GM12878 (cell line): ENCODE results near the gene ANXA10. TPM values are rescaled to one million over a fixed set of nuclear protein-coding genes. Genes with fewer than 3 reads are reported as not detected.
"Not testable (repeated sequence)": the region's sequence is repeated elsewhere in the genome, so short reads cannot be mapped to it uniquely, and the experiment has no call there.

Experiments
- ATAC-seq: fragments of 200-7000 bp; cut with Tn5 transposase; 3 replicates; pipeline ENCODE4 v1.9.1; 2020; ENCODE audit warnings: mild to moderate bottlenecking, moderate library complexity
- BruUV-seq: library from RNA; stranded (reverse); fragments of 400-500 nt; replicated peaks from 2 replicates; lab custom pipeline; 2021; lab: Mats Ljungman, UMichigan
- CTCF ChIA-PET: fragments of 300-600 bp; sonication (Branson Sonifier 250); formaldehyde crosslinking; extraction: SDS; loops from one replicate; lab custom pipeline; 2021; ENCODE audit warnings: inconsistent platforms; lab: Yijun Ruan, JAX
- POLR2A ChIA-PET: fragments of 350-600 bp; formaldehyde crosslinking; extraction: SDS; loops from one replicate; lab custom pipeline; 2021; ENCODE audit warnings: inconsistent platforms; lab: Charles Lee
- RAD21 ChIA-PET: fragments of 300-600 bp; sonication (Branson Sonifier 250); formaldehyde crosslinking; loops from one replicate; lab custom pipeline; 2023; ENCODE audit warnings: antibody characterized with exemption; ENCODE audit not compliant: unreplicated experiment; lab: Charles Lee
- SMC1A ChIA-PET: fragments of 300-600 bp; sonication (Branson Sonifier 250); formaldehyde crosslinking; loops from one replicate; lab custom pipeline; 2023; ENCODE audit not compliant: unreplicated experiment, uncharacterized antibody; lab: Charles Lee
- DNase-seq: peaks from one replicate; pipeline ENCODE4 v3.0.0-alpha.2; 2011; ENCODE audit warnings: low read depth, low spot score
- FAIRE-seq: peaks from 3 replicates; lab custom pipeline; 2011; peaks lifted over from hg19 to GRCh38; lab: Jason Lieb, UNC
- H2AFZ ChIP-seq: 2 replicates; pipeline ENCODE4 v1.6.0; 2011; ENCODE audit warnings: low read depth, low read length, control low read depth; ENCODE audit not compliant: control insufficient read depth
- H3K27ac ChIP-seq: 2 replicates; pipeline ENCODE4 v1.5.1; 2011; ENCODE audit warnings: control low read depth; ENCODE audit not compliant: control insufficient read depth, insufficient read depth
- H3K27me3 ChIP-seq, 2 experiments: replicated peaks in 1 of 2; 2 replicates each; pipeline versions ENCODE4 v1.6.0 to v1.6.1; 2011; ENCODE audit warnings: low read length in 1 of 2; ENCODE audit not compliant: control insufficient read depth in 2 of 2, insufficient read depth in 2 of 2
- H3K36me3 ChIP-seq, 2 experiments: 2 replicates each; pipeline ENCODE4 v1.5.1; 2011; ENCODE audit warnings: low read length in 1 of 2; ENCODE audit not compliant: control insufficient read depth in 2 of 2, insufficient read depth in 2 of 2
- H3K4me1 ChIP-seq: 2 replicates; pipeline ENCODE4 v1.6.1; 2011; ENCODE audit warnings: mild to moderate bottlenecking, low read length, moderate library complexity, mixed read lengths; ENCODE audit not compliant: control insufficient read depth, insufficient read depth
- H3K4me2 ChIP-seq: 2 replicates; pipeline ENCODE4 v1.6.0; 2011; ENCODE audit warnings: control low read depth; ENCODE audit not compliant: control insufficient read depth, insufficient read depth
- H3K4me3 ChIP-seq: fragments of 200-600 bp; sonication (generic); 2 replicates; pipeline ENCODE4 v1.5.1; 2016
- H3K79me2 ChIP-seq: 2 replicates; pipeline ENCODE4 v1.6.0; 2011; ENCODE audit warnings: low read length; ENCODE audit not compliant: control insufficient read depth, insufficient read depth
- H3K9ac ChIP-seq: 2 replicates; pipeline ENCODE4 v1.8.0; 2011; ENCODE audit warnings: low read length, control low read depth, mixed read lengths; ENCODE audit not compliant: control insufficient read depth, insufficient read depth
- H3K9me3 ChIP-seq: replicated peaks from 3 replicates; pipeline ENCODE4 v1.5.1; 2011; ENCODE audit warnings: mild to moderate bottlenecking, low read length; ENCODE audit not compliant: control insufficient read depth, insufficient read depth
- H4K20me1 ChIP-seq: 2 replicates; pipeline ENCODE4 v1.6.0; 2011; ENCODE audit not compliant: control insufficient read depth, insufficient read depth
- E2F8 ChIP-seq: fragments of 450-650 bp; IDR thresholded peaks from 2 replicates; pipeline ENCODE4 v1.6.1; 2018; ENCODE audit warnings: mild to moderate bottlenecking, low read depth, moderate library complexity; ENCODE audit not compliant: partially characterized antibody
- MLLT1 ChIP-seq: fragments of 450-650 bp; IDR thresholded peaks from 2 replicates; pipeline ENCODE4 v1.6.1; 2016; ENCODE audit warnings: mild to moderate bottlenecking
- MYB ChIP-seq: fragments of 150-350 bp; IDR thresholded peaks from 2 replicates; pipeline ENCODE4 v1.6.1; 2014; ENCODE audit warnings: mild to moderate bottlenecking, low read depth, low read length, borderline replicate concordance
- MYC ChIP-seq: IDR thresholded peaks from 2 replicates; pipeline ENCODE4 v1.6.1; 2011; ENCODE audit warnings: mild to moderate bottlenecking, low read length, moderate library complexity, inconsistent platforms; ENCODE audit not compliant: insufficient read depth, insufficient replicate concordance, insufficient read length, severe bottlenecking
- TCF7 ChIP-seq: IDR thresholded peaks from 2 replicates; pipeline ENCODE4 v1.6.1; 2014; ENCODE audit warnings: antibody characterized with exemption, borderline replicate concordance
- YY1 ChIP-seq: IDR thresholded peaks from 2 replicates; pipeline ENCODE4 v1.6.1; 2011; ENCODE audit warnings: low read depth, mild to moderate bottlenecking, low read length
- ZNF24 ChIP-seq: fragments of 450-650 bp; IDR thresholded peaks from 2 replicates; pipeline ENCODE4 v1.6.1; 2017; ENCODE audit warnings: antibody characterized with exemption, mild to moderate bottlenecking
- WGBS: methylation state at CpG from one replicate; pipeline ENCODE4 v1.1.6; 2016; ENCODE audit warnings: low lambda C conversion rate; ENCODE audit not compliant: insufficient replicate concordance, insufficient coverage; ENCODE audit errors: missing lambda C conversion rate; 5-methylcytosine and 5-hydroxymethylcytosine counted together
- in situ Hi-C: fragments of 300-500 bp; cut with MboI; formaldehyde crosslinking; loops from 9 replicates; pipeline ENCODE4 v1.14.3; 2018; ENCODE audit warnings: mixed read lengths
- intact Hi-C: fragments of 100-400 bp; cut with micrococcal nuclease; formaldehyde crosslinking; loops from one replicate; pipeline ENCODE4 v1.14.2; 2022; ENCODE audit not compliant: unreplicated experiment
- polyA plus RNA-seq, 11 experiments: library from polyadenylated mRNA; depleted of rRNA in 4 of 11; unstranded in 6 of 11; stranded (reverse) in 5 of 11; fragments of >200 nt; fragmentation: Nextera tagmentation in 4 of 11; fragmentation: Illumina TruSeq in 1 of 11; extraction: Ambion mirVana in 4 of 11; extraction: Trizol in 1 of 11; gene quantifications; 1 replicate in 1 of 11; 2 replicates in 10 of 11; pipeline versions ENCODE4 v1.2.1 to v1.2.3, GENCODE V29; 2011 to 2016; ENCODE audit warnings: inconsistent platforms in 2 of 11, missing spikeins in 2 of 11, low read depth in 1 of 11
- total RNA-seq, 4 experiments: library from RNA; depleted of rRNA in 3 of 4; stranded (reverse); fragments of >200 nt in 3 of 4; fragmentation: Illumina TruSeq in 1 of 4; extraction: Trizol in 1 of 4; gene quantifications; 2 replicates each; pipeline versions ENCODE4 v1.2.1 to v1.2.3, GENCODE V29; 2013 to 2021
- TF ChIP-seq, protein P1 (sequence below): IDR thresholded peaks from 2 replicates; pipeline ENCODE4 v1.6.1; 2011; ENCODE audit warnings: borderline replicate concordance, low read depth, mild to moderate bottlenecking, moderate library complexity, low read length; ENCODE audit not compliant: insufficient read depth, poor library complexity, severe bottlenecking

The ANXA10 gene
- total and polyA plus RNA-seq, 10 of the 15 experiments (the other 5 are each of a cell fraction or from before 2014, with no cell fraction given), result not detected

DNA sequence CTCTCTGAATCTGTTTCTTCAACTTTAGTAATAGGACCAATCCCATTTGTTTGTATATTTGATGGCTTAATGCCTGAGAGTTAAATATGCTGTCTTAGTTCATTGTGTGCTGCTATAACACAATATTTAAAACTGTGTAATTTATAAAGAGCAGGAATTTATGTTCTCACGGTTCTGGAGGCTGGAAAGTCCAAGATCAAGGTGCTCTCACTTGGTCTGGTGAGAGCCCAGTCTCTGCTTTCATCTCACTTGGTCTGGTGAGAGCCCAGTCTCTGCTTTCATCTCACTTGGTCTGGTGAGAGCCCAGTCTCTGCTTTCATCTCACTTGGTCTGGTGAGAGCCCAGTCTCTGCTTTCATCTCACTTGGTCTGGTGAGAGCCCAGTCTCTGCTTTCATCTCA, 20.7 kb downstream of the ANXA10 start:
- SMC1A ChIA-PET, ATAC-seq, in situ Hi-C loops: not testable (repeated sequence)

GRCh38 chr4:168118116-168118655, 25.8 kb downstream of the ANXA10 start:
- CTCF ChIA-PET, result interaction anchor here (0.6 kb wide), 1 partner anchor 932 kb away, joined by 3 read pairs; no protein-coding TSS in a partner anchor
- POLR2A ChIA-PET, result interaction anchor here (0.6 kb wide), 1 partner anchor 58 kb away, joined by 10 read pairs; no protein-coding TSS in a partner anchor
- intact Hi-C loops, result no loop called here
- H4K20me1 ChIP-seq, result no peaks in the 10 kb centered on the region
- no peaks in the 10 kb centered on the region for H3K36me3 ChIP-seq
- H3K79me2 ChIP-seq, result no peaks in the 10 kb centered on the region
- no TSS peak for BruUV-seq
- H3K4me1 ChIP-seq, result no peaks in the 10 kb centered on the region
- no peak overlapping the region for H3K9ac ChIP-seq
- H3K27ac ChIP-seq, result no peak overlapping the region
- H2AFZ ChIP-seq, result no peak overlapping the region
- ATAC-seq (no peak), FAIRE-seq (no peak), DNase-seq (no peak)
- H3K4me3 ChIP-seq, result no peak overlapping the region
- WGBS, result 0% methylated on average over 1 of the region's 1 CpG
- H3K4me2 ChIP-seq, result no peak overlapping the region
- no peaks in the 10 kb centered on the region for H3K9me3 ChIP-seq
- H3K27me3 ChIP-seq, result no peaks in the 10 kb centered on the region
- in situ Hi-C loops, result no loop called here
- RAD21 ChIA-PET, result no interaction called here
- SMC1A ChIA-PET, result interaction anchor here (0.6 kb wide), 1 partner anchor 11 kb away, joined by 3 read pairs; no protein-coding TSS in a partner anchor
- no peak for TF ChIP-seq YY1
- TF ChIP-seq MYC, result no peak
- no peak for TF ChIP-seq TCF7
- no peak for TF ChIP-seq E2F8
- TF ChIP-seq MYB, result no peak
- TF ChIP-seq, protein P1, sequence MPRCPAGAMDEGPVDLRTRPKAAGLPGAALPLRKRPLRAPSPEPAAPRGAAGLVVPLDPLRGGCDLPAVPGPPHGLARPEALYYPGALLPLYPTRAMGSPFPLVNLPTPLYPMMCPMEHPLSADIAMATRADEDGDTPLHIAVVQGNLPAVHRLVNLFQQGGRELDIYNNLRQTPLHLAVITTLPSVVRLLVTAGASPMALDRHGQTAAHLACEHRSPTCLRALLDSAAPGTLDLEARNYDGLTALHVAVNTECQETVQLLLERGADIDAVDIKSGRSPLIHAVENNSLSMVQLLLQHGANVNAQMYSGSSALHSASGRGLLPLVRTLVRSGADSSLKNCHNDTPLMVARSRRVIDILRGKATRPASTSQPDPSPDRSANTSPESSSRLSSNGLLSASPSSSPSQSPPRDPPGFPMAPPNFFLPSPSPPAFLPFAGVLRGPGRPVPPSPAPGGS, result no peak
- no peak for TF ChIP-seq ZNF24

More for the DNA sequence above, 20.7 kb downstream of the ANXA10 start:
- H3K4me2 ChIP-seq, H3K27me3 ChIP-seq, RAD21 ChIA-PET, FAIRE-seq, H3K9ac ChIP-seq, BruUV-seq, intact Hi-C loops, H3K27ac ChIP-seq, CTCF ChIA-PET, H3K9me3 ChIP-seq, H3K4me3 ChIP-seq, H2AFZ ChIP-seq, H3K36me3 ChIP-seq, DNase-seq, POLR2A ChIA-PET, H3K4me1 ChIP-seq, H3K79me2 ChIP-seq, H4K20me1 ChIP-seq: not testable (repeated sequence)
- 0 out of 2 replicates have a peak, but pooled peaks have one; percentile 35 for TF ChIP-seq MLLT1
- 0% methylated on average over 1 of the region's 1 CpG for WGBS
